SK-N-SH (cell line): ENCODE data around the gene MAP2K5.

ENCODE experiments used
- CTCF ChIP-seq: fragments of 200-600 bp; sonication (generic); IDR thresholded peaks from 2 replicates; pipeline ENCODE4 v1.6.1; 2017; ENCODE audit warnings: antibody characterized with exemption, mild to moderate bottlenecking, moderate library complexity
- EP300 ChIP-seq, 2 experiments: IDR thresholded peaks; 2 replicates each; pipeline versions ENCODE4 v1.4.0 to v1.6.1; 2012; ENCODE audit warnings: borderline replicate concordance in 1 of 2, low read depth in 1 of 2, low read length in 1 of 2
- JUND ChIP-seq: IDR thresholded peaks from 2 replicates; pipeline ENCODE4 v1.4.0; 2012
- RAD21 ChIP-seq: IDR thresholded peaks from 2 replicates; pipeline ENCODE4 v1.6.1; 2012; ENCODE audit warnings: mild to moderate bottlenecking, low read length
- RCOR1 ChIP-seq: fragments of 150-350 bp; IDR thresholded peaks from 2 replicates; pipeline ENCODE4 v1.6.1; 2017; ENCODE audit warnings: antibody characterized with exemption, low read length
- RFX5 ChIP-seq: IDR thresholded peaks from 2 replicates; pipeline ENCODE4 v1.6.1; 2012; ENCODE audit warnings: mild to moderate bottlenecking, improper control_type of control experiment, low read length
- YY1 ChIP-seq: IDR thresholded peaks from 2 replicates; pipeline ENCODE4 v1.4.0; 2012; ENCODE audit warnings: low read depth, mild to moderate bottlenecking
- ZBTB33 ChIP-seq: IDR thresholded peaks from 2 replicates; pipeline ENCODE4 v1.4.0; 2012; ENCODE audit warnings: low read depth, borderline replicate concordance

- TF ChIP-seq CTCF, result no peak
- TF ChIP-seq EP300 (IDR thresholded peaks at IDR 0.05; ENCODE audit: borderline replicate concordance in 1 of 2, low read depth in 1 of 2, low read length in 1 of 2), result no peak
- TF ChIP-seq YY1, result no peak
- TF ChIP-seq ZBTB33, result no peak
- no peak for TF ChIP-seq RAD21
- TF ChIP-seq RCOR1, result no peak
- no peak for TF ChIP-seq JUND
- TF ChIP-seq RFX5, result no peak
Observed at GRCh38 chr15:67607329-67607728, 64.8 kb downstream of the MAP2K5 start.
